ENCODE measurements around the gene ZNF234. TPM values are rescaled to one million over a fixed set of nuclear protein-coding genes. Genes with fewer than 3 reads are reported as not detected.

Gene ZNF234
- total RNA-seq, 1 experiment from 2014 or later = 3.4 TPM

GRCh38 chr19:44176590-44176989 lies 35.2 kb downstream of the ZNF234 start (continued):
- TF ChIP-seq EZH2phosphoT487 (IDR thresholded peaks at IDR 0.05; ENCODE audit: borderline replicate concordance) = no peak
- no peak for TF ChIP-seq CTCF (IDR thresholded peaks at IDR 0.05 in 2 of 3, conservative IDR thresholded peaks at IDR 0.05 in 1 of 3; ENCODE audit: borderline replicate concordance in 1 of 3, insufficient read depth in 1 of 3, low read depth in 2 of 3, low read length in 2 of 3)
- TF ChIP-seq CBX3 (IDR thresholded peaks at IDR 0.05; ENCODE audit: low read depth) = no peak

DNA sequence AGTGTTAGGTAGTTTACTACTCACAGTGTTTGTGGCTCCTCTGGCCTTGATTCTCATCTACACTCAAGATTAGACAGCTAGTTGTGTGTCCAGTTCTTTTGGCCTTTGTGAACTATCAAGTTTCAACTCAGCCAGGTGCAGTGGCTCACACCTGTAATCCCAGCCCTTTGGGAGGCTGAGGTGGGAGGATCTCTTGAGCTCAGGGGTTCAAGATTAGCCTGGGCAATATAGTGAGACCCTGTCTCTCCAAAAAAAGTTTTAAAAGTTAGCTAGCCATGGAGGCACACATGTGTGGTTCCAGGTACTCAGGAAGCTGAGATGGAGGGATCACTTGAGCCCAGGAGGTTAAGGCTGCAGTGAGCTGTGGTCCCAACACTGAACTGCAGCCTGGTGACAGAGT lies 39.6 kb downstream of the ZNF234 start:
- no peaks in the 10 kb centered on the region for H4K20me1 ChIP-seq (ENCODE audit: insufficient read depth)
- ATAC-seq = no peak
- peaks cover 6 to 7% of the 10 kb centered on the region in 2 experiments; a peak in 2 of 4 replicates for H3K36me3 ChIP-seq (ENCODE audit: control insufficient read depth in 1 of 2, insufficient read depth in 2 of 2, low read length in 2 of 2)
- H3K27me3 ChIP-seq (ENCODE audit: insufficient read depth, low read length) = no peaks in the 10 kb centered on the region
- no TSS peak for BruUV-seq (replicated peaks)
- no peaks in the 10 kb centered on the region for H3K4me1 ChIP-seq (ENCODE audit: control insufficient read depth in 1 of 2, insufficient read depth in 2 of 2, low read length in 2 of 2)
- CTCF ChIA-PET = no interaction called here
- intact Hi-C loops (cut with micrococcal nuclease) = no loop called here
- RAD21 ChIA-PET (ENCODE audit: low non-redundant PET in 1 of 2, low total read pairs in 2 of 2, uncharacterized antibody in 2 of 2, unreplicated experiment in 2 of 2) = no interaction called here
- no peak overlapping the region for H3K9ac ChIP-seq (ENCODE audit: low read length)
- no peak overlapping the region for H3K4me2 ChIP-seq (ENCODE audit: low read length)
- H3K4me3 ChIP-seq (replicated peaks in 1 of 2; ENCODE audit: low read depth in 1 of 2, low read length in 2 of 2) = no peak overlapping the region
- no peak for DNase-seq (ENCODE audit: low read depth, low spot score)
- no peak overlapping the region for H3K27ac ChIP-seq (ENCODE audit: low read depth, low read length)
- no peaks in the 10 kb centered on the region for H3K79me2 ChIP-seq (ENCODE audit: insufficient read depth, low read length)
- POLR2A ChIA-PET = no interaction called here
- TF ChIP-seq ZFX (IDR thresholded peaks at IDR 0.05) = no peak
- TF ChIP-seq EZH2 (IDR thresholded peaks at IDR 0.05) = no peak
- TF ChIP-seq, protein P1, sequence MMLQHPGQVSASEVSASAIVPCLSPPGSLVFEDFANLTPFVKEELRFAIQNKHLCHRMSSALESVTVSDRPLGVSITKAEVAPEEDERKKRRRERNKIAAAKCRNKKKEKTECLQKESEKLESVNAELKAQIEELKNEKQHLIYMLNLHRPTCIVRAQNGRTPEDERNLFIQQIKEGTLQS (IDR thresholded peaks at IDR 0.05) = no peak
- TF ChIP-seq, protein P2, sequence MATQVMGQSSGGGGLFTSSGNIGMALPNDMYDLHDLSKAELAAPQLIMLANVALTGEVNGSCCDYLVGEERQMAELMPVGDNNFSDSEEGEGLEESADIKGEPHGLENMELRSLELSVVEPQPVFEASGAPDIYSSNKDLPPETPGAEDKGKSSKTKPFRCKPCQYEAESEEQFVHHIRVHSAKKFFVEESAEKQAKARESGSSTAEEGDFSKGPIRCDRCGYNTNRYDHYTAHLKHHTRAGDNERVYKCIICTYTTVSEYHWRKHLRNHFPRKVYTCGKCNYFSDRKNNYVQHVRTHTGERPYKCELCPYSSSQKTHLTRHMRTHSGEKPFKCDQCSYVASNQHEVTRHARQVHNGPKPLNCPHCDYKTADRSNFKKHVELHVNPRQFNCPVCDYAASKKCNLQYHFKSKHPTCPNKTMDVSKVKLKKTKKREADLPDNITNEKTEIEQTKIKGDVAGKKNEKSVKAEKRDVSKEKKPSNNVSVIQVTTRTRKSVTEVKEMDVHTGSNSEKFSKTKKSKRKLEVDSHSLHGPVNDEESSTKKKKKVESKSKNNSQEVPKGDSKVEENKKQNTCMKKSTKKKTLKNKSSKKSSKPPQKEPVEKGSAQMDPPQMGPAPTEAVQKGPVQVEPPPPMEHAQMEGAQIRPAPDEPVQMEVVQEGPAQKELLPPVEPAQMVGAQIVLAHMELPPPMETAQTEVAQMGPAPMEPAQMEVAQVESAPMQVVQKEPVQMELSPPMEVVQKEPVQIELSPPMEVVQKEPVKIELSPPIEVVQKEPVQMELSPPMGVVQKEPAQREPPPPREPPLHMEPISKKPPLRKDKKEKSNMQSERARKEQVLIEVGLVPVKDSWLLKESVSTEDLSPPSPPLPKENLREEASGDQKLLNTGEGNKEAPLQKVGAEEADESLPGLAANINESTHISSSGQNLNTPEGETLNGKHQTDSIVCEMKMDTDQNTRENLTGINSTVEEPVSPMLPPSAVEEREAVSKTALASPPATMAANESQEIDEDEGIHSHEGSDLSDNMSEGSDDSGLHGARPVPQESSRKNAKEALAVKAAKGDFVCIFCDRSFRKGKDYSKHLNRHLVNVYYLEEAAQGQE (IDR thresholded peaks at IDR 0.05; ENCODE audit: low read depth) = no peak
- no peaks in the 10 kb centered on the region for H3K9me2 ChIP-seq (ENCODE audit: insufficient read depth)
- H3K9me3 ChIP-seq (ENCODE audit: control insufficient read depth in 1 of 2, insufficient read depth in 1 of 2, low read depth in 1 of 2, low read length in 2 of 2) = peaks cover 0 to 4% of the 10 kb centered on the region in 2 experiments; a peak in 1 of 4 replicates
- H2AFZ ChIP-seq (ENCODE audit: low read depth, low read length, poor library complexity, severe bottlenecking) = no peak overlapping the region

All from HCT116 (cell line).